ENCODE results near the gene EVI5.

The EVI5 gene

DNA sequence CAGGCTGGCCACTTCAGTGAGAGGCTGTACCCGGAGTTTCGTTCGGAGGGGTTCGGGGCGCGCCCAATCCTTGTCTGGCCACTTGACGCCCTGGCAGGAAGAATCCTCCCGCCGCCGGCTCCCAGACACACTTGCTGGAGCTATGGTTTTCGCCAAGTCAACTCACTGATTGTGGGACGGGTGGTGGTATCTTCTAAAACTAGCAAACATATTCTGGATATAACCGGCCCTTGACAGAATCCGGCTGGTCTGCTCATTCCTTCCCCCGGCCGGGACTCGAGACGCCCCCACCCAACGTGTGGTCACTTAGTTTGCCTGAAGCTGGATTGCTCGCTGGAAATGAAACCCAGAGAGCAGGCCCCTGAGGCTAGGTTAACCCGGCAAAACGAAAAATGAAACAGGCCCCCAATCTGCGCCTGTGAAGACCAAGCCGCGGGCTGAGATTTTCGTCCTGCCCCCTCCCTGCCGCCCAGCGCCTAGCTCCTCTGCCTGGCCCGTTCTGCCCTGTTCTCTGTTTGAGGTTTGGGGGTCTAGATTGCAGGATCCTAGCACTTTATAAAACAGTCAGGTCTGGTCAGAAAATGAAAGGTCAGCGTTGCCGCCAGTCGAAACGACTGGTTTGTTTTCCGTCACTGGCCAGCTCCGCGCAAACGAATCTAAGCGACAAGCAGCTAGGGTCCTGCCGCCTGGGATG is 302.8 kb downstream of the EVI5 start:
- DNase-seq = no peak

DNA sequence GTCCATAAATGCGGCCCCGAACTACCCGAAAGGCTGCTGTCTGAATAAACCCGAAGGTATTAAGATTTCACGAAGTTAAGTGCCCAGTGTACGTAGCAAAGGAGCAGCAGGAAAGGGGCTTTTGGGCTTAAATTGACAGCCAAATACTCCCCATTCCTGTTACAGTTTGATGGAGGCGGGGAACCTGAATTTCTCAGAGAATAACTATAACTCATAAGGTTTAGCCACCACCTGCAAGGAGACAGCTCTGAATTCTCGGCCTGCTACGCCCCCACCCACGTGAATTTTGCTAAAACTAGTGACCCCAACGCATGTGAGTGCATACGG is 303.3 kb downstream of the EVI5 start:
- DNase-seq = no peak

DNA sequence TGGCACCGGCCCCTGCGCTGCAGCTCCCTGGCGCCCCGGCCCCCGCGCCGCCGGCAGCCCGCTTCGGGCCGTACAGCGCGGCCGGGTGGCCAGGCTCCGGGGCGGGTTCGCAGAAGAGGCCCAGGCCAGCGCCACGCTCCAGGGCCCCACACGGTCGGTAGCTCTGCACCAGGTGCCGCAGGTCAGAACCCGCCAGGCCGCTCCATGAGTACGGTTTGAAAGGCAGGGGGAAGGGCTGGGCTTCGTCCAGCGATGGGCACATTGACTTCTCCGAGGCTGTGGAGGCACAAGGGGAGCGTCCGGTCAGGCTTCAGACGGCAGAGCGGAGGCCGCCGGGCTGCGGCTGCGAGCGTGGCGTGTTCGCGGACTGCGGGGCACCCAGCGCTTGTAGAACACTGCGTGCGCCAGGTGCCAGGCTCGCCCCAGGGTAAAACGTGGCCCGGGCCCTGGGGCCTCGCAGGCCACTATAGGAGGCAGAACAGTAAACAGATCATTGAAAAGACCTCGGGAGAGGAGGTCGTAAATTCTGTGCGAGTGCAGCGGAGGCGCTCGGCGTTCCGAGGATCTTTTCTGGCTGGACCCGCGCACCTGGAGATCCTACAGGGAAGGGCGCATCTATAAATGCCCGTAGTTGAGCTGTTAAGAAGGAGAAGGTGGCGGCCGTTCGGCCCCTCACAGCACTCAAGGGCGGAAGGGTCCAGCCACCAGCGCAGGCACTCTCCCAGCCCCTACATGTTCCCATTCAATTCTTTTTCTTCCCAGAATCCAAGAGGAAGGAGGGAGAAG is 303.9 kb downstream of the EVI5 start:
- DNase-seq = no peak

DNA sequence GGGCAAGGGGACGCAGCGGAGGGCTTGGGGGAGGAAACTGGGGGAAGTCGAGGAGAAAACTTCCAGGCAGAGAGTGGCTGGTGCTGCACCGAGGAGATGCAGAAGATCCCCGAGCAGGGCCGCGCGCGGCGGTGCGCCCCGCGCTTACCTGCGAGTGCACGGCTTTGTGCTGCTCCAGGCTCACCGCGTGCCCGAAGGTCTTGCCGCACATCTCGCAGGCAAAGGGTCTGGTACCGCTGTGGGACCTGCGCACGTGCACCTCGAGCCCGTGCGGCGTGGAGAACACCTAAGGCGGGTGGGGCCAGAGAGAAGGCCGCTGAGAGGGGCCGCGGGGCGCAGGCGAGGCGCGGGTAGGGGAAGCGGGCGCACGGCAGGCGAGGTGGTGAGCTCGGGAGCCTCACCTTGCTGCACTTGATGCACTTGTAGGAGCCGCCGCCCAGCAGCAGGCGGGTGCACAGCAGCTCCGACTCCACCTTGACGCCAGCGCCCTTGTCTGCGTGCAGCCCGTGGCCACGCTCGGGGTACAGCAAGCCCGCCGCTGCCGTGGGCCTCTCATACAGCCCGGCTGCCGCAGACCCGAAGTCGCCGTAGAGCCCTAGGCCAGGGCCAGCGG is 304.6 kb downstream of the EVI5 start:
- no peak for DNase-seq

DNA sequence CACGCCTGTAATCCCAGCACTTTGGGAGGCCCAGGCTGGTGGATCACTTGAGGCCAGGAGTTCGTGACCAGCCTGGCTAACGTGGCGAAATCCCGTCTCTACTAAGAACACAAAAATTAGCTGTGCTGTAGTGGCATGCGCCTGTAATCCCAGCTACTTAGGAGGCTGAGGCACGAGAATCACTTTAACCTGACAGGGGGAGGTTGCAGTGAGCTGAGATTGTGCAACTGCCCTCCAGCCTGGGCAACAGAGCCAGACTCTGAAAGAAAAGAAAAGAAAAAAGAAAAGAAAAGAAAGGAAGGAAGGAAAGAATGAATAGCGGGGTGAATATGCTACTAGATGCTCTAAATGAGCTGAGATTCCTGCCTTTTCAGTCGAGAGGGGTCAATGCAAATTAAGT is 305.3 kb downstream of the EVI5 start:
- DNase-seq = no peak

DNA sequence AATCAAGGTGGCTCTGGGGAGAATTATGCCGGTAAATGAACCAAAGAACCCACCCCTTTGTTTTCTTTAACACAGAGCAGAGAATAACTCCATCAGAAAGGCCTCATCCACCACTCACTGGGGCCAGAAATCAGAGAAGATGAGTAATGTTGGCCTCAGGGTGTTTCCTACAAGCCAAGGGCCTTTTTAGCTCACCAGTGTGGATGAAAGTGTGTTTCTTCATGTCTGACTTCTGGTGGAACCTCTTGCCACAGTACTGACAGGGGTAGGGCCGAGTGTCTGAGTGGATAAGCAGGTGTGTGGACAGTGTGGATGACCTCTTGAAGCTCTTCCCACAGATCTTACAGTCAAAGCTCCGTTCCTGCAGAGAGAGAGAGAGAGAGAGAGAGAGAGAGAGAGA is 306.5 kb downstream of the EVI5 start:
- DNase-seq = no peak

DNA sequence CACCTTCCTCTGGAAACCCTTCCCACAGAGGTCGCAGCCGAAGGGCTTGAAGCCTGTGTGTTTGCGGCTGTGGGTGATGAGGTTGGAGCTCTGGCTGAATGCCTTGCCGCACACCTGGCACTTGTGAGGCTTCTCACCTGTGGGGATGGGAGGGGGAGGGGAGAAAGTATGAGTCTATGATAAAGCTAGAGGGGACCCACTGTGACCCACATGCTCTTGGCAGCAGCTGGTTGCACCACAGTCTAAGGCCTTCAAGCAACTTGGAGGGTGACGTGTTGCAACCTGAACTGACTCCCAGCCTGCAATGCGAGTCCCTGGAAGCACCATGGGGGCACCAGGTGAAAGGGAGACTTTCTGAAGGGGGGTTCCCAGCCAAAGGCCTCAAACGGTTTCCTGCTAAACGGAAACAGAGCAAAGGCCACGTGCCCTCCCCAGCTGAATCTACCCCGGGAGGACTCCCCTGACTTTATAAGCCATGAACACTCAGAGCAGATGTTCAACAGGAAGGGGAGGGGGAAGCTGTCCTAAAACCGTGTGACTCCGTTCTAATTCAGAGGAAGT is 308.8 kb downstream of the EVI5 start:
- DNase-seq = peak; percentile 80

DNA sequence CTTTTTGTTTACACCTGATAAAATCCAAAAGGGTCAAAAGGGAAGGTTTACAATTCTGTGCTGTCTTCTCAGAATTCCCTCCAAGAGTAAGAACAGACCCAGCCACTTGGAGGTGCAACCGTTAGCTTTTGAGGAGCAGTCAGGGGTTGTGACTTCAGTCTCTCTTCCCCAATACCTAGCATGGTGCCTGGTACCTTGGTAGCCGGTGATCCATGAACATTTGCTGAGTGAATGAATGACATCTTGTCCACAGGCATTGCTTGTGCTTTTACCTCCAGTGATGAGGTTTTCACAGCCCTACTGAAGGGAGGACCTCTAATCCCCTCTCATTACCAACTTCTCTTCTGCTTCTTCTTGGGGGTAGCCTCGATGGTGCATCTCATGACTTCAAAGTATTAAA is 309.9 kb downstream of the EVI5 start:
- DNase-seq = no peak

DNA sequence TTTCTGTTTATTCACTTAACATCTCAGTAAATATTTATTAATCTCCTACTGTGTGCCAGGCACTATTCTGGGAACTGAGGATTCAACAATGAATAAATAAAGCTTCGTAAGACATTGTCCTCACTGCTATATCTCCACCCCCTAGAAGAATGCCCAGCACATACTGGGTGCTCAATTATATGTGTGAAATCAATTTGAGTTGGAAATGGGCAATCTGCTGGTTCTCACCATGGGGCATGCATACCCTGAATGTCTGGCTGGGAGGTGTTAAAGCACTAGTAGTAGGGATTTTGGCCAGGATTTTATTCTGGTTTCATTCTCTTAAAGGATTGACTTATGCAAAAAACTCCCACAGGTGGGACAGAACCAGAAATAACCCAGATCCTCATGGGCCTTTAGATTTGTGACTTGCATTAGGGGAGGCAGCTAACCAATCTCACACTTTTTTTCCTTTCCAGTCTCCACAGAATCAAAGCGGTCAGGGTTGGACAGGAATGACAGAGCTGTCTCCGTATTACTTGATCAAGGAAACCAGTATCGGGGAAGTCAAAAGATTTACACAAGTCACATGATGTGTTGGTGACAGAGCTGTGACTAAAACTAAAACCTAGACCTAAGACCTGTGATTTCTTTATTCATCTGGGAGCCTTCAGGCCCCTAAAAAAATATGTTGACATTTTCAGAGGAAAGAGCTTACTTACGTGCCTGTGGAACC is 311.0 kb downstream of the EVI5 start:
- peak; percentile 34 for DNase-seq

DNA sequence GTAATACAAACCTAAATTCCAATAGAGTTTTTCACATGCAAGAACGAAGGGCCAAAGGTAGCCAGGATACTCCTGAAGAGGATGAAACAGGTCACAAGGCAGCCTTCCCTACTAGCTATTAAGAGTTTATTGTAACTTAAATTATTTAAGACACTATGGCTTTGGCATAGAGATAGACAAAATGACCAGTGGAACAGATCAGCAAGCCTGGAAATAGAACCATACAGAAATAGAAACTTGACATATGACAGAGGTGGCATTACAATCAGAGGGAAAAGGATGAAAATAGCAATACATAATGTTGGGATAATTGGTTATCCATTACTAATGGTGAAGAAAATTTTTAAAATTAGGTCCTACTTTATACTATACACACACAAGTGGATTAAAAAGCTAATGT is 314.7 kb downstream of the EVI5 start:
- DNase-seq = no peak

DNA sequence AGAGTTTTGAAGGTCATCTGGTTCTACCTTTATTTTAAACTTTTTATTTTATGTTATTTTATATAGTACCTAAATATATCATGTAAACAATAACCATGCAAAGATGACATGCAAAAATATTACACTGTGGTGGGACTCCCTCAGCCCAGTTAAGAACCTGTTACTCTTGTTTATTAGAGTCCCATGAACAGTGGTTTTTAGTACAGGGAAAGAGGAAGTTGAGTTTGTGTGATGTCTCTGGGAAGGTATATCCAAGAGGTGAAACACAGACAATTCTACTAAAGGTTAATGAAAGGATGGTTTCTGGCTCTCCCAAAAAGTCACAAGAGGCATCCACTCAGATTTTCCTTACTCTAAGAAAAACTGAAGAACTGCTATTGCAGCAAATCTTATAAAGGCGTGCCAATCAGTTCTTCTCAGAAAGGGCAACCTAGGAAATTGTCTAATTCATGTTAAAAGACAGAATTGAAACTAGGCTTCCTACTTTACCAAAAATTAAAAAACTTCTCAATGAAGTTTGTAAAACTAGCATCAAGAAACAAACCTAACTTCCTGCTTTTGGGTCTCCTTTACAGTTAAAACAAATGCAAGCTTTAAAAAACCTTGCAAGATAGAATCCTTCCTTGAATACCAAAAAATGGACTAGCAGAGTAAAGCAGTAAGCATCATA is 318.1 kb downstream of the EVI5 start:
- no peak for DNase-seq

DNA sequence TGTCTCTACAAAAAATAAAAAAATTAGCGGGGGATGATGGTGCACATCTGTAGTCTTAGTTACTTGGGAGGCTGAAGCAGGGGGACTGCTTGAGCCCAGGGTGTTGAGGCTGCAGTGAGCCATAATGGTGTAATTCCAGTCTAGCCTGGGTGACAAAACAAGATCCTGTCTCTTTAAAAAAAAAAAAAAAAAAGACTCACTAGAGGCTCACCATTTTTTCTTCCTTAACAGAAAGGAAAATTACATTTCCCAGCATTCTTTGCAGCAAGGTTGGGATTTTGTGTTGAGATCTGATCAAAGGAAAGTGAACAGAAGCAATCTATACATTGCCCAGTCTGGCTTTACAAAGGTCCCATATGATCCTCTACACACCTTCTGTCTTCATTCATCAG is 319.7 kb downstream of the EVI5 start:
- no peak for DNase-seq

DNA sequence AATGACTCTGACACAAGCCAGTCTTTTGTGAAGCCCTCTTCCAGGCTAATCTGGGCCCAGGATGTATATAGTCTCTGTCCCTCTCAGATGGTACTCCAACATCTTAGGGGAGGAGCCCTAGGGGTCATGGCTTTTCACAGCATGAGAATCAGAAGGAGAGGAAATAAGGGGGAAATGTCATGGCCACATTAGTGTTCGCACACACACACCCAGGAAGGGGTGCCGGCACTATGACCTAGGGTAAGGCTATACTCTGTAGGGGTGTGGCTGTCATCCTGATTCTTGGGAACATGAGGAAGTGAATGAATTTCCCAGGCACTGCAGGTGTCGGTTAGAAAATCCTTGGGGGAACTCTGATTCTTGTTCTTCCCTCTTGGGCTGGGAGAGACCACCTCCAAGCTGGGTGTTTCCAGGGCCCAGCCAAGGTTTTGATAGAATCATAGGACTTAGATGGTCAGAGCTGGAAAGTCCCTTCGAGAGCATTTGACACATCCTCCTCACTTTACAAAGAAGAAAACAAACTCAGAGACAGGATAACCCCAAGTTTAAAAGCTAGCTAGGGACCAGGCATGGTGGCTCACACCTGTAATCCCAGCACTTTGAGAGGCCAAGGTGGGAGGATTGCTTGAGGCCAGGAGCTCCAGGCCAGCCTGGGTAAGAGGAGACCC is 320.2 kb downstream of the EVI5 start:
- DNase-seq = no peak

DNA sequence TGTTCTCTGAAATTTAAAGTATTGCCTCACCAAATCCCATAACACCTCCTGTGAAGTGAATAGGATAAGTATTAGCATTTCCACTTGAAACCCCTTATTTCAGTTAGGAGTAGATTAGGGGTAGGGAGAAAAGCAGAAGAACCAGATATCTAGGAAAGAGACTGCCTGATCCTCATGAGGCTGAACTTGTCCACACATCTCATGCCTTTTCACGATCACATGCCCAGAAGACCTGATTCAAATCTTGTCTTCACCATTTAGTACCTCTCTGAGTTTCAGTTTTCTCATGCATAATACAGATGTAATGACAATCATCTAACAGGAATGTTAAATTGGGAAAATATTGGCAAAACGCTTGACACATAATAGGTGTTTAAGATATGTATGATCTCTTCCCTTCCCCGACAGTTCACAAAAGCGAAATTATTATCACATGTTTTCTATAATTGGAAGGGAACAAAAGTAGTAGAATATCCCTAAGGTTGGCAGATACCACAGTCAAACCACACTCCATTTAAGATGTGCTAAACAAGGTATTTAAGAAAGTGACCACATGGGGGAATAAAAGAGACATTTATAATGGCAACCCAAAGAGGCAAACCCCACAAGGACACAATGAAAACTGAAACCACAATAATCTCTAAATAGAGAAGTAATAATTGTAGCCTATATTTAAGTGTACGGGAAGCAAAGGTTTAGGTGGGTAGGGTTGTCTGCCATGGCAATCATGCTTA is 323.4 kb downstream of the EVI5 start:
- peak; percentile 41 for DNase-seq

DNA sequence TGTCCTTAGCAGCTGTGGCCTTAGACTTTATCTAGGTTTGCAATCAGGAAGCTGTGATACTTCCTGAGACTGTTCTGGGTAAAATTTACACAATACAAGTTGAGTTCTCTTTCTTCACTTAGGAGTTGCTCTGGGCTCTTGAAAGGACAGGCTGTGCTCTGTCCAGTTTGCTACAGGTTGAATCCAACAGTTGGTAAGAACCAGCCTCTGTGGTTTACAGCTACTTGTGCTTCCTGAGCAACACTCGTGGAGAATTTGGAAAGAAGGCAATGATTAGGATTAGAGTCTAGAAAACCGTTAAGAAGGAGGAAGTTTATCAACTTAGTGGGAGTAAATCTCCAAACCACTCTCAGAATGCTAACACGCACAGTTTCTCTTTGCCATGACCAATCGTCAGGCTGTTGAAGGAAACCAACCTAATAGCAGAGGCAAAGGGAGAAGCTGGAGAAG is 325.0 kb downstream of the EVI5 start:
- no peak for DNase-seq
